ENCODE data around the gene ADAM22. TPM values are rescaled to one million over a fixed set of nuclear protein-coding genes. Genes with fewer than 3 reads are reported as not detected.

Gene ADAM22
- total and polyA plus RNA-seq, 2 of the 4 experiments (the other 2 are of a cell fraction), result 0.03 to 0.18 TPM

DNA sequence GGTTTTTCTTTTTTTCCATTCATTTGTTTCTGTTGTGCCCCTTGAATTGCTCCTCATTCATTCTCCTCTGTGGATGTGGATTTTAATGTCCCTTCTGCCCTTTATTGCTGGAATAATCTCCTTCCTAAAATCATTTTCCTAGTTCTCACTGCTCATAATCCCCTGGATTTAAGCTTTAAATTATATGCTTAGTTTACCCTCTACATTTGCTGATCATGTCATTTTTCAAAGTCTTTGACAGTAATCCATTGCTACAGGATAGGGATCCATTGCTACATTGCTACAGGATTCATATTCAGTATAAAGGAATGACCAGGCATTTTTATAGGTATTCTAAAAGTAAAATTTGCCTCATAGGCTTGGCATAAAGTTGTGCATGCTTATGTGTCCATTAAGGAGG lies 14.3 kb downstream of the ADAM22 start:
- no peak overlapping the region for H3K14ac ChIP-seq (replicated peaks; ENCODE audit: low read depth, low read length)
- H2AK5ac ChIP-seq (ENCODE audit: low read depth, low read length), result no peak overlapping the region
- no peaks in the 10 kb centered on the region for H3K9me1 ChIP-seq (ENCODE audit: insufficient read depth, low read length)
- dilution Hi-C loops (cut with HindIII; ENCODE audit: low sequenced_read_pairs, unreplicated experiment) (no loop called here), intact Hi-C loops (cut with micrococcal nuclease) (no loop called here), in situ Hi-C loops (cut with MboI; ENCODE audit: low sequenced_read_pairs) (no loop called here)
- H3K9me3 ChIP-seq (ENCODE audit: control insufficient read depth, insufficient read depth, low read length), result no peaks in the 10 kb centered on the region
- no peaks in the 10 kb centered on the region for H3K4me1 ChIP-seq (ENCODE audit: control insufficient read depth, insufficient read depth, low read length)
- no peaks in the 10 kb centered on the region for H4K20me1 ChIP-seq (ENCODE audit: insufficient read depth, low read length)
- no TSS peak for BruUV-seq (replicated peaks)
- no peak overlapping the region for H2BK5ac ChIP-seq (ENCODE audit: low read depth, low read length, poor library complexity, severe bottlenecking)
- no peaks in the 10 kb centered on the region for H3K79me1 ChIP-seq (ENCODE audit: low read depth in 1 of 2, low read length in 2 of 2)
- H2AK9ac ChIP-seq (replicated peaks; ENCODE audit: low read depth, low read length, poor library complexity), result no peak overlapping the region
- no peaks in the 10 kb centered on the region for H3K27me3 ChIP-seq (ENCODE audit: control insufficient read depth, insufficient read depth, low read length)
- no peak overlapping the region for H2BK20ac ChIP-seq (ENCODE audit: low read depth, low read length)
- H2AFZ ChIP-seq (replicated peaks; ENCODE audit: low read length, poor library complexity), result no peak overlapping the region
- H4K8ac ChIP-seq (ENCODE audit: low read depth in 2 of 2, low read length in 2 of 2), result no peak overlapping the region
- no peak overlapping the region for H3K4me3 ChIP-seq (ENCODE audit: insufficient read depth, low read depth, low read length)
- H4K5ac ChIP-seq (ENCODE audit: low read depth, low read length), result no peak overlapping the region
- no peak overlapping the region for H2BK120ac ChIP-seq (ENCODE audit: low read depth, low read length)
- H2BK15ac ChIP-seq (ENCODE audit: low read depth, low read length), result no peak overlapping the region
- CTCF ChIA-PET, result no interaction called here
- H3K56ac ChIP-seq (ENCODE audit: extremely low read depth, insufficient read depth, low read length), result no peak overlapping the region
- no peak for TF ChIP-seq MXI1 (IDR thresholded peaks at IDR 0.05; ENCODE audit: borderline replicate concordance, low read depth, low read length)
- TF ChIP-seq BHLHE40 (IDR thresholded peaks at IDR 0.05; ENCODE audit: low read depth, low read length), result no peak
- no peak for TF ChIP-seq NFE2L2 (IDR thresholded peaks at IDR 0.05; ENCODE audit: low read depth, low read length)
- no peak for TF ChIP-seq FOS (IDR thresholded peaks at IDR 0.05; ENCODE audit: low read depth, low read length)
- no peak for TF ChIP-seq CHD1 (IDR thresholded peaks at IDR 0.05; ENCODE audit: low read depth, low read length)
- TF ChIP-seq, protein P1, sequence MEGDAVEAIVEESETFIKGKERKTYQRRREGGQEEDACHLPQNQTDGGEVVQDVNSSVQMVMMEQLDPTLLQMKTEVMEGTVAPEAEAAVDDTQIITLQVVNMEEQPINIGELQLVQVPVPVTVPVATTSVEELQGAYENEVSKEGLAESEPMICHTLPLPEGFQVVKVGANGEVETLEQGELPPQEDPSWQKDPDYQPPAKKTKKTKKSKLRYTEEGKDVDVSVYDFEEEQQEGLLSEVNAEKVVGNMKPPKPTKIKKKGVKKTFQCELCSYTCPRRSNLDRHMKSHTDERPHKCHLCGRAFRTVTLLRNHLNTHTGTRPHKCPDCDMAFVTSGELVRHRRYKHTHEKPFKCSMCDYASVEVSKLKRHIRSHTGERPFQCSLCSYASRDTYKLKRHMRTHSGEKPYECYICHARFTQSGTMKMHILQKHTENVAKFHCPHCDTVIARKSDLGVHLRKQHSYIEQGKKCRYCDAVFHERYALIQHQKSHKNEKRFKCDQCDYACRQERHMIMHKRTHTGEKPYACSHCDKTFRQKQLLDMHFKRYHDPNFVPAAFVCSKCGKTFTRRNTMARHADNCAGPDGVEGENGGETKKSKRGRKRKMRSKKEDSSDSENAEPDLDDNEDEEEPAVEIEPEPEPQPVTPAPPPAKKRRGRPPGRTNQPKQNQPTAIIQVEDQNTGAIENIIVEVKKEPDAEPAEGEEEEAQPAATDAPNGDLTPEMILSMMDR (conservative IDR thresholded peaks at IDR 0.05; ENCODE audit: low read depth, low read length), result no peak
- no peak for TF ChIP-seq CEBPB (IDR thresholded peaks at IDR 0.05; ENCODE audit: low read depth, low read length)
- TF ChIP-seq RFX5 (IDR thresholded peaks at IDR 0.05; ENCODE audit: low read depth, low read length), result no peak
- no peak for TF ChIP-seq SMC3 (IDR thresholded peaks at IDR 0.05; ENCODE audit: low read depth, low read length)
- no peak for TF ChIP-seq RAD21 (IDR thresholded peaks at IDR 0.05; ENCODE audit: low read length)
- TF ChIP-seq MAFK (IDR thresholded peaks at IDR 0.05; ENCODE audit: low read depth, low read length), result no peak
- TF ChIP-seq POLR2A (IDR thresholded peaks at IDR 0.05; ENCODE audit: low read depth, low read length), result no peak
- TF ChIP-seq, protein P2, sequence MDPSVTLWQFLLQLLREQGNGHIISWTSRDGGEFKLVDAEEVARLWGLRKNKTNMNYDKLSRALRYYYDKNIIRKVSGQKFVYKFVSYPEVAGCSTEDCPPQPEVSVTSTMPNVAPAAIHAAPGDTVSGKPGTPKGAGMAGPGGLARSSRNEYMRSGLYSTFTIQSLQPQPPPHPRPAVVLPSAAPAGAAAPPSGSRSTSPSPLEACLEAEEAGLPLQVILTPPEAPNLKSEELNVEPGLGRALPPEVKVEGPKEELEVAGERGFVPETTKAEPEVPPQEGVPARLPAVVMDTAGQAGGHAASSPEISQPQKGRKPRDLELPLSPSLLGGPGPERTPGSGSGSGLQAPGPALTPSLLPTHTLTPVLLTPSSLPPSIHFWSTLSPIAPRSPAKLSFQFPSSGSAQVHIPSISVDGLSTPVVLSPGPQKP (IDR thresholded peaks at IDR 0.05; ENCODE audit: borderline replicate concordance, low read depth, low read length), result no peak
- TF ChIP-seq, protein P3, sequence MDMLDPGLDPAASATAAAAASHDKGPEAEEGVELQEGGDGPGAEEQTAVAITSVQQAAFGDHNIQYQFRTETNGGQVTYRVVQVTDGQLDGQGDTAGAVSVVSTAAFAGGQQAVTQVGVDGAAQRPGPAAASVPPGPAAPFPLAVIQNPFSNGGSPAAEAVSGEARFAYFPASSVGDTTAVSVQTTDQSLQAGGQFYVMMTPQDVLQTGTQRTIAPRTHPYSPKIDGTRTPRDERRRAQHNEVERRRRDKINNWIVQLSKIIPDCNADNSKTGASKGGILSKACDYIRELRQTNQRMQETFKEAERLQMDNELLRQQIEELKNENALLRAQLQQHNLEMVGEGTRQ (IDR thresholded peaks at IDR 0.05; ENCODE audit: low read depth, low read length), result no peak
- no peak for TF ChIP-seq MAZ (IDR thresholded peaks at IDR 0.05; ENCODE audit: borderline replicate concordance, low read depth, low read length)
- no peak for TF ChIP-seq RCOR1 (IDR thresholded peaks at IDR 0.05; ENCODE audit: insufficient replicate concordance, low read length)
- H3K18ac ChIP-seq (ENCODE audit: low read depth, low read length), result no peak overlapping the region
- H4K91ac ChIP-seq (ENCODE audit: insufficient read depth, low read depth, low read length), result no peak overlapping the region
- H3K36me3 ChIP-seq (ENCODE audit: control insufficient read depth, insufficient read depth, low read length), result no peaks in the 10 kb centered on the region
- no peak for ATAC-seq (ENCODE audit: low read depth)
- POLR2A ChIA-PET (ENCODE audit: unreplicated experiment), result no interaction called here
- H3K27ac ChIP-seq (ENCODE audit: insufficient read depth, low read length), result no peak overlapping the region
- H3K4me2 ChIP-seq (ENCODE audit: low read depth, low read length), result no peak overlapping the region
- no peak overlapping the region for H3K4ac ChIP-seq (ENCODE audit: low read depth, low read length)
- no peak overlapping the region for H3K23ac ChIP-seq (ENCODE audit: low read depth, low read length)
- no peak for DNase-seq
- no peak overlapping the region for H3K9ac ChIP-seq (ENCODE audit: low read depth, low read length)

All from IMR-90 (cell line).